Activated CD8-positive, alpha-beta memory T cell treated with anti-CD3 and anti-CD28 coated beads for 48 hours (primary cell): ENCODE results near the gene ODAM.
"Not testable (repeated sequence)": the region's sequence is repeated elsewhere in the genome, so short reads cannot be mapped to it uniquely, and the experiment has no call there.

Source experiments
- DNase-seq, 3 experiments: peaks; one replicate each; pipeline ENCODE4 v3.0.0-alpha.2; 2020; ENCODE audit warnings: low read depth in 2 of 3, low spot score in 2 of 3

The ODAM gene

GRCh38 chr4:70221389-70221788, 25.9 kb downstream of the ODAM start:
- DNase-seq = not testable (repeated sequence)

DNA sequence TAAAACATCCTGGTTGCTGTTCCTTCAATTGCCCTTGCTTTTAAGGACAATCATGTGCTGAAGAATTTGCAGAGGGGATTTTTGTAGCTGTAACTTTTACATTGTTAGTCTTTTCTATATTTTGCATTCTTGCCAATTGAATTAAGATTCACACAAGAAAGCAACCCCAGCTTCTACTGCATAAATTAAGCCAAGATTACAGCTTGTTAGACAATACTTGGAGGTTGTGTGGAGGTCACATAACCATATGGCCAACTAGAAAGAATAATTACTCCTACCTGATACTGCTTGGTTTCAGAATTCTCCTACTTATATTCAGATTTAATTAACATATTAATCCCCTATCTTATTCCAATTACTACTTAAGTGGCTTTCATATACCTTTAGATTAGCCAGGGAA, 26.3 kb downstream of the ODAM start:
- not testable (repeated sequence) for DNase-seq

DNA sequence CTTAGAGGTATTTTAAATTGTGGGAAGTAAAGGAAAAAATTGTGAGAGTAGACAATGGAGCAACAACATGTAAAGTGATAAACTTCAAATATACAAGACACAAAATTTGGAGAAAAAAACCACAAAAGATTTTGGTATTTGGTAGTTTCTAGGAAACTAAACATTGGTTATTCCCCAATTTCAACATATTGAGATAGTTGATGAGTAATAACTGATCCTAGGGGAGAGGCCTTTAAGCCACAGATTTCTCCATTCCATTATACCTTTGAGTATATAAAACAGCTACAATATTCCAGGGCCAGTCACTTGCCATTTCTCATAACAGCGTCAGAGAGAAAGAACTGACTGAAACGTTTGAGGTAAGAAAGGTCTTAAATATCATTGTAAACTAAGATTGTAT, 30.3 kb downstream of the ODAM start, which contains the start of gene FDCSP:
FDCSP (plus strand) TSS at position 301 of the 400 bp plus-strand sequence. CDS start 5,071 bp downstream, outside the sequence.
- DNase-seq = no peak

- DNase-seq = no peak
These were observed 40.6 kb downstream of the ODAM start for GRCh38 chr4:70236125-70236524.

GRCh38 chr4:70239131-70239883, 43.8 kb downstream of the ODAM start:
- DNase-seq = no peak

DNA sequence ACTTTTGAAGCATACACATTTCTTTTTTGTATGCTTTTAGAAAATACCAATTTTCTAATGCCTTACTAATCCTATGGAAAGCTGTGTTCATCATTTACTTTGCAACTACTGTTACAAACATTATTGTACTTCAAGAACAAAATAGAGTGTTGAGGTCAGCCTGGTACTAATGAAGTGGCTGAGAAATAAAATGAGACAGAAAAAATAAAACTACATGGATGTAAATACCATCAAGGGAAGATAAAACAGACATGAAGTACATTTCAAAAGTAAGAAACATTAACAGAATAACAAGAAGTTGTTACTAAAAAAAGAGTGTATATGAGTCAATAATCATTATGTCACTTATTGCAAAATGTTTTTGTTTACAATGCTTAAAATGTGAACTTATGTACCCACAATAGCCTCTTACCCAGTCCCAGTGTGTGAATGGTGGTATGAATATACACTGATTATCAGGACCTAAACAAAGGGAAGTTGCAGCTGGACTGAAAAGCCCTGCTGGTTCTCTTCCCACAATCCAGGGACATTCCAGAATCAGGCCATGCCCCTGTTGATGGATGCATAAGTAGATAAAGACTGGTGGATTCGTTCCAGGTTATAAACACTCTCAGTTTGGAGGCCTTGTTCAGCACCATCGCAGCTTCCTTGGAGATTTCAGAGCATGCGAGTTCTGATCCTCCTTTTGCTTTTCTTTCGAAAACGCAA, 44.5 kb downstream of the ODAM start:
- DNase-seq = no peak

GRCh38 chr4:70242297-70242696, 46.8 kb downstream of the ODAM start, which contains the start of gene CSN3:
Gene CSN3, plus strand, starts transcription at chr4:70242597. Its CDS starts 2,223 bp downstream, at chr4:70244820.
- not testable (repeated sequence) for DNase-seq

DNA sequence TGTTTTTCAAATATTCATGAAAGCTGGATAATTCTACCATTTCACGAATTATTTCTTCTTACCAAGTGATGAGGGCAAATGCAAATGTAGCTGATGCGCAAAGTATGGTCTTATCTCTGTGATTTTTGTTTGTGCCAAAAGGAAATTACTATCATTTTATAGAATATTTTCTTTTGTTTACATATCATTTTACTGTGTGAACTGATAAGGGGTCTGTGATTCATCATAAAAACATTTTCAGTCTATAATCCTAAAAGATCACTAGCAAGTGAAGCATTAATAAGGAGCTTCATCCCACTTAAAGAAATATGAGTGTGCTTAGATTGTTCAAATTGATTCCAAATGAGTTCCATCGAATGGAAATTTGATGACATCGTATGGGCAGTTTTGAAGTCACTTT, 47.6 kb downstream of the ODAM start:
- no peak for DNase-seq

DNA sequence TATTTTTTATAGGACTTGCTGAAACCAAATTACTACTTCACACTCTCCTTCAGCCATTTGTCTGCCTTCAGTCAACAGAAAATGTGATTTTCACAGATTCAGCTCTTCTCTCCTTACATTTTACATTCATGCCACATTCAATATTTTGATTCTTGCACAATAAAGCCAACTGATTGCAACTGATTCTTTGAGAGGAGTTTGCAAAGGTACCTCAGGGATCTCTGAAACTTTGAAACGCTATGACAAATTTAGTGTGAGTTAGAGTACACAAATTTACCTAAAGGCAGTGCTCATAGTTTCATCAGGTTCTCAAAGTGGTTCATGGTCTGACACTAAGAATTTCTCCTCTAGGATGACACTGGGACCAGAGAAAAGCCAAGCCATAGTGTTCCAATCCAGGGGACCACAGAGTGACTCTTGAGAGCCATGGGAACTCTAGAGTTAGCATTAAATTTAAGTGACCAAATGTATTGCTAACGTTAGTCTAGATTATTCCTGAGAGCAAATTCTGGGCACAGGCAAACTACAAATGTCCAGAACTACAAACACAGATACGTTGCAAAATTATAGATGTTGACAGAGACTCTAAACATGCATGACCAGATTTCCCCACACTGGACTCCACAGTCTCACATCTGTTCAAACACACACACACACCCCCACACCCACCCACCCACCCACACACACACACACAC, 55.9 kb downstream of the ODAM start:
- no peak for DNase-seq

DNA sequence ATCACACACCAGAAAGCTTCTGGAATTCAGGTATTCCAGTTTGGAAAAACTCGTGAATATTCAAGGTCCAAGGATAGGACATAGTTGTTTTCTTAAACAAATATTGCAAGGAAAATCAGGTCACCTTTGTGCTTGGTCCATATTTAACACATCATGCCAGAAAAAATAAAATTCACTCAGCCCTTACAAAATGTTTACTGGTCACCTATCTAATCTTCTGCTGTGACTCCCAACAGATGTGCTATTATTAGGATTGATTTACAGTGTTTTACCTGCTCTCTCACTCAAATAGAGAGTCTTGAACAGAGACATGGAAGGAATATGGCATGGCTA, 56.4 kb downstream of the ODAM start:
- DNase-seq = no peak
